B cell (primary cell): ENCODE data around the gene ASCL2. TPM values are rescaled to one million over a fixed set of nuclear protein-coding genes. Genes with fewer than 3 reads are reported as not detected.

ENCODE experiments used
- ATAC-seq: fragments of 200-7000 bp; cut with Tn5 transposase; one replicate; pipeline ENCODE4 v1.10.0; 2021; ENCODE audit warnings: low read depth, mild to moderate bottlenecking, moderate number of reproducible peaks, moderate library complexity
- CTCF ChIA-PET: fragments of 350-600 bp; sonication (Branson Sonifier 250); formaldehyde crosslinking; loops from one replicate; lab custom pipeline; 2021; ENCODE audit warnings: antibody characterized with exemption, inconsistent platforms; lab: Charles Lee
- POLR2A ChIA-PET: fragments of 350-600 bp; sonication (Branson Sonifier 250); formaldehyde crosslinking; loops from one replicate; lab custom pipeline; 2021; ENCODE audit warnings: antibody characterized with exemption; lab: Charles Lee
- DNase-seq: peaks from one replicate; pipeline ENCODE4 v3.0.0; 2013
- H2AFZ ChIP-seq: 2 replicates; pipeline ENCODE4 v1.6.1; 2012; ENCODE audit warnings: mild to moderate bottlenecking, low read depth, low read length; ENCODE audit not compliant: insufficient read depth, poor library complexity, severe bottlenecking
- H3K27ac ChIP-seq, 2 donors: 1 replicate in 1 of 2; 2 replicates in 1 of 2; pipeline ENCODE4 v1.5.1; 2012 to 2013; ENCODE audit warnings: low read length in 2 of 2, mild to moderate bottlenecking in 2 of 2, moderate library complexity in 1 of 2
- H3K27me3 ChIP-seq, 4 experiments: fragments of 200-600 bp in 1 of 4; sonication (generic) in 1 of 4; replicated peaks in 1 of 4; 1 replicate in 2 of 4; 2 replicates in 2 of 4; pipeline versions ENCODE4 v1.6.1 to v1.7.0; 2013 to 2016; ENCODE audit warnings: low read length in 3 of 4, mild to moderate bottlenecking in 2 of 4, mixed read lengths in 1 of 4, moderate library complexity in 1 of 4; ENCODE audit not compliant: insufficient read depth in 4 of 4, control insufficient read depth in 3 of 4; ENCODE audit errors: control extremely low read depth in 1 of 4
- H3K36me3 ChIP-seq, 2 experiments: replicated peaks in 1 of 2; 1 replicate in 1 of 2; 2 replicates in 1 of 2; pipeline versions ENCODE4 v1.6.1 to v1.7.1; 2013; ENCODE audit warnings: low read length in 1 of 2; ENCODE audit not compliant: insufficient read depth in 2 of 2, control insufficient read depth in 1 of 2; ENCODE audit errors: control extremely low read depth in 1 of 2, extremely low read depth in 1 of 2
- H3K4me1 ChIP-seq, 2 donors: fragments of 200-600 bp in 1 of 2; sonication (generic) in 1 of 2; 1 replicate in 1 of 2; 2 replicates in 1 of 2; pipeline versions ENCODE4 v1.5.1 to v1.6.1; 2013 to 2017; ENCODE audit warnings: low read length in 2 of 2; ENCODE audit not compliant: control insufficient read depth in 2 of 2, insufficient read depth in 2 of 2
- H3K4me2 ChIP-seq: replicated peaks from 2 replicates; pipeline ENCODE3; 2012; ENCODE audit warnings: mild to moderate bottlenecking, low read depth, low read length; ENCODE audit not compliant: poor library complexity, severe bottlenecking
- H3K4me3 ChIP-seq, 5 experiments: fragments of 200-600 bp in 1 of 5; sonication (generic) in 1 of 5; 1 replicate in 3 of 5; 2 replicates in 2 of 5; pipeline versions ENCODE4 v1.5.1 to v1.7.0; 2011 to 2016; ENCODE audit warnings: low read length in 4 of 5, mild to moderate bottlenecking in 4 of 5, low read depth in 2 of 5, control low read depth in 1 of 5, moderate library complexity in 1 of 5; ENCODE audit not compliant: insufficient read depth in 1 of 5; ENCODE audit errors: control extremely low read depth in 1 of 5, extremely low read depth in 1 of 5
- H3K79me2 ChIP-seq: fragments of 200-600 bp; sonication (generic); one replicate; pipeline ENCODE4 v1.6.0; 2016; ENCODE audit warnings: low read length; ENCODE audit not compliant: control insufficient read depth, insufficient read depth
- H3K9ac ChIP-seq: fragments of 200-600 bp; sonication (generic); 2 replicates; pipeline ENCODE4 v1.6.1; 2017; ENCODE audit warnings: mild to moderate bottlenecking, low read length, moderate library complexity
- H3K9me3 ChIP-seq, 3 donors: one replicate each; pipeline versions ENCODE4 v1.6.1 to v1.7.1; 2013; ENCODE audit warnings: low read length in 2 of 3; ENCODE audit not compliant: control insufficient read depth in 2 of 3, insufficient read depth in 1 of 3; ENCODE audit errors: control extremely low read depth in 1 of 3
- H4K20me1 ChIP-seq: 2 replicates; pipeline ENCODE4 v1.6.0; 2012; ENCODE audit warnings: mild to moderate bottlenecking, low read length; ENCODE audit not compliant: insufficient read depth, control insufficient read depth, poor library complexity, severe bottlenecking
- H3K27ac Mint-ChIP-seq: one replicate; pipeline ENCODE4 v1.8.0; 2021; ENCODE audit warnings: mixed read lengths
- H3K27me3 Mint-ChIP-seq: one replicate; pipeline ENCODE4 v1.8.0; 2021; ENCODE audit warnings: mixed read lengths
- H3K4me1 Mint-ChIP-seq: one replicate; pipeline ENCODE4 v1.8.0; 2021; ENCODE audit warnings: mixed read lengths
- H3K4me3 Mint-ChIP-seq: one replicate; pipeline ENCODE4 v1.8.0; 2021; ENCODE audit warnings: mixed read lengths
- H3K9me3 Mint-ChIP-seq: one replicate; pipeline ENCODE4 v1.8.0; 2022; ENCODE audit warnings: mixed read lengths; ENCODE audit not compliant: insufficient read depth
- EZH2 ChIP-seq: IDR thresholded peaks from 2 replicates; pipeline ENCODE4 v1.6.1; 2012; ENCODE audit warnings: borderline replicate concordance, low read depth, mild to moderate bottlenecking, moderate library complexity, low read length; ENCODE audit not compliant: insufficient read depth, poor library complexity, severe bottlenecking
- WGBS: methylation state at CpG from one replicate; pipeline ENCODE4 v1.1.5; 2013; ENCODE audit warnings: missing lambda C conversion rate; ENCODE audit not compliant: insufficient coverage; 5-methylcytosine and 5-hydroxymethylcytosine counted together
- intact Hi-C: fragments of 100-400 bp; cut with micrococcal nuclease; formaldehyde crosslinking; loops from one replicate; pipeline ENCODE4 v1.10.0; 2022
- polyA plus RNA-seq: library from polyadenylated mRNA; depleted of rRNA; stranded (reverse); fragments of >200 nt; gene quantifications from 2 replicates; pipeline ENCODE4 v1.2.3, GENCODE V29; 2012
- total RNA-seq, 2 donors: library from RNA; stranded (reverse); fragments of 120-200 nt in 1 of 2; gene quantifications; 1 replicate in 1 of 2; 2 replicates in 1 of 2; pipeline versions ENCODE4 v1.2.3 to v1.2.4, GENCODE V29; 2013 to 2022
- TF ChIP-seq, protein P1 (sequence below): fragments of 200-600 bp; IDR thresholded peaks from one replicate; pipeline ENCODE4 v1.8.0; 2022; ENCODE audit warnings: antibody characterized with exemption, mild to moderate bottlenecking

ASCL2 gene
- total and polyA plus RNA-seq, 2 donors (not counting 1 experiment from before 2014, with no cell fraction given), result 2.1 to 2.2 TPM

GRCh38 chr11:2235588-2236326 lies 34.6 kb downstream of the ASCL2 start:
- Histone ChIP-seq H3K4me2 (no peak overlapping the region), H3K4me1 (no peaks in the 10 kb centered on the region), H3K79me2 (no peaks in the 10 kb centered on the region), H3K4me3 (no peak overlapping the region), H3K9me3 (peaks cover under 1 to 6% (median 1%) of the 10 kb centered on the region in 3 donors), H2AFZ (no peak overlapping the region), H3K36me3 (no peaks in the 10 kb centered on the region), H3K9ac (no peak overlapping the region), H3K27ac (no peak overlapping the region), H4K20me1 (no peaks in the 10 kb centered on the region), H3K27me3 (peaks cover 0 to 4% (median under 1%) of the 10 kb centered on the region in 4 experiments)
- H3K27me3 Mint-ChIP-seq, result peaks cover 26% of the 10 kb centered on the region
- H3K4me3 Mint-ChIP-seq, result no peak overlapping the region
- no peak for ATAC-seq
- CTCF ChIA-PET, result no interaction called here
- no peak overlapping the region for H3K27ac Mint-ChIP-seq
- no peak for TF ChIP-seq EZH2
- TF ChIP-seq, protein P1, sequence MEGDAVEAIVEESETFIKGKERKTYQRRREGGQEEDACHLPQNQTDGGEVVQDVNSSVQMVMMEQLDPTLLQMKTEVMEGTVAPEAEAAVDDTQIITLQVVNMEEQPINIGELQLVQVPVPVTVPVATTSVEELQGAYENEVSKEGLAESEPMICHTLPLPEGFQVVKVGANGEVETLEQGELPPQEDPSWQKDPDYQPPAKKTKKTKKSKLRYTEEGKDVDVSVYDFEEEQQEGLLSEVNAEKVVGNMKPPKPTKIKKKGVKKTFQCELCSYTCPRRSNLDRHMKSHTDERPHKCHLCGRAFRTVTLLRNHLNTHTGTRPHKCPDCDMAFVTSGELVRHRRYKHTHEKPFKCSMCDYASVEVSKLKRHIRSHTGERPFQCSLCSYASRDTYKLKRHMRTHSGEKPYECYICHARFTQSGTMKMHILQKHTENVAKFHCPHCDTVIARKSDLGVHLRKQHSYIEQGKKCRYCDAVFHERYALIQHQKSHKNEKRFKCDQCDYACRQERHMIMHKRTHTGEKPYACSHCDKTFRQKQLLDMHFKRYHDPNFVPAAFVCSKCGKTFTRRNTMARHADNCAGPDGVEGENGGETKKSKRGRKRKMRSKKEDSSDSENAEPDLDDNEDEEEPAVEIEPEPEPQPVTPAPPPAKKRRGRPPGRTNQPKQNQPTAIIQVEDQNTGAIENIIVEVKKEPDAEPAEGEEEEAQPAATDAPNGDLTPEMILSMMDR, result no peak
- no peaks in the 10 kb centered on the region for H3K9me3 Mint-ChIP-seq
- intact Hi-C loops, result no loop called here
- no peak for DNase-seq
- H3K4me1 Mint-ChIP-seq, result no peaks in the 10 kb centered on the region
- WGBS, result 95% methylated on average over 7 of the region's 14 CpGs
- POLR2A ChIA-PET, result no interaction called here

DNA sequence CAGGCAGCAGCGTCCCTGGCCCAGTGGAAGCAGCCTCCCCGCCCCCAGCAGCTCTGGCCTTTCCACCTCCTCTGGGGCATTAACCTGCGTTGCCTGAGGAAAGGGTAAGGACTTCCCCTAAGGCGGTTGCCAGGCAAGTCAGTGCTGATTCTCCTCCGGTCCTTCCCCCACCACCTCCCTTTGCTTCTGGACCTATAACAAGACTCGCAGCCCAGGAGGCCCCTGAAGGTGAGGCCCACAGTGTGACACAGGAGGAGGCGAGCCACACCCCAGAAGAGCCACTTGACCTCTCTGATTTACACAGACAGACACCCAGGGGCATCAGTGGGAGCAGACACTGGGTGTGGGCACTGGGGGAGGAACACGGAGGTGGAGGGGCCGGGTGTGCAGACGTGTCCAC lies 35.4 kb downstream of the ASCL2 start:
- Histone ChIP-seq H3K79me2 (no peaks in the 10 kb centered on the region), H2AFZ (no peak overlapping the region), H4K20me1 (no peaks in the 10 kb centered on the region), H3K9ac (no peak overlapping the region), H3K27me3 (peaks cover 0 to 5% (median 2%) of the 10 kb centered on the region in 4 experiments), H3K36me3 (no peaks in the 10 kb centered on the region), H3K4me2 (no peak overlapping the region), H3K4me1 (no peaks in the 10 kb centered on the region), H3K9me3 (peaks cover under 1 to 7% (median 6%) of the 10 kb centered on the region in 3 donors), H3K4me3 (no peak overlapping the region), H3K27ac (no peak overlapping the region)
- Mint-ChIP-seq H3K4me1 (no peaks in the 10 kb centered on the region), H3K27me3 (peaks cover 33% of the 10 kb centered on the region), H3K27ac (no peak overlapping the region), H3K9me3 (peaks cover 4% of the 10 kb centered on the region), H3K4me3 (no peak overlapping the region)
- CTCF ChIA-PET, result no interaction called here
- POLR2A ChIA-PET, result no interaction called here
- DNase-seq, result no peak
- intact Hi-C loops, result no loop called here
- WGBS, result 97% methylated on average over 8 of the region's 10 CpGs
- ATAC-seq, result no peak
- TF ChIP-seq EZH2, result no peak
